GM18873 (cell line): Measurements from ENCODE around the gene FBN1.

ENCODE experiments used
- ATAC-seq: cut with Tn5 transposase; IDR thresholded peaks from one replicate; pipeline ENCODE4 v1.9.1; 2021; ENCODE audit warnings: mild to moderate bottlenecking, moderate library complexity, moderate number of reproducible peaks; ENCODE audit not compliant: unreplicated experiment, low FRiP score

FBN1 gene

GRCh38 chr15:48653216-48653615 lies 7.7 kb upstream of the FBN1 start:
- ATAC-seq, result no peak

GRCh38 chr15:48652510-48653076 lies 7.1 kb upstream of the FBN1 start:
- no peak for ATAC-seq

- ATAC-seq, result no peak
Observed at GRCh38 chr15:48650931-48651330, 5.4 kb upstream of the FBN1 start.

- ATAC-seq, result no peak
Observed at GRCh38 chr15:48647962-48648361, 2.5 kb upstream of the FBN1 start.

- no peak for ATAC-seq
Observed at GRCh38 chr15:48646331-48646730, 822 bp upstream of the FBN1 start.

- ATAC-seq, result peak; percentile 41
Observed at GRCh38 chr15:48644827-48645557, 517 bp downstream of the FBN1 start.

- no peak for ATAC-seq
Observed at GRCh38 chr15:48644467-48644826, 1.1 kb downstream of the FBN1 start.

GRCh38 chr15:48643776-48644466 lies 1.6 kb downstream of the FBN1 start:
- no peak for ATAC-seq

GRCh38 chr15:48643206-48643605 lies 2.3 kb downstream of the FBN1 start:
- no peak for ATAC-seq

- ATAC-seq, result no peak
Observed at GRCh38 chr15:48642795-48643194, 2.7 kb downstream of the FBN1 start.

- ATAC-seq, result no peak
Observed at GRCh38 chr15:48641416-48641815, 4.1 kb downstream of the FBN1 start.

- ATAC-seq, result no peak
Observed at GRCh38 chr15:48638963-48639362, 6.5 kb downstream of the FBN1 start.

- ATAC-seq, result no peak
Observed at GRCh38 chr15:48637639-48638038, 7.9 kb downstream of the FBN1 start.

- no peak for ATAC-seq
Observed at GRCh38 chr15:48636511-48636910, 9.0 kb downstream of the FBN1 start.

- no peak for ATAC-seq
Observed at GRCh38 chr15:48634893-48635292, 10.6 kb downstream of the FBN1 start.

GRCh38 chr15:48634096-48634495 lies 11.4 kb downstream of the FBN1 start:
- ATAC-seq, result no peak

- no peak for ATAC-seq
Observed at GRCh38 chr15:48632651-48633050, 12.9 kb downstream of the FBN1 start.

GRCh38 chr15:48631176-48631770 lies 14.2 kb downstream of the FBN1 start:
- no peak for ATAC-seq

GRCh38 chr15:48630245-48630644 lies 15.3 kb downstream of the FBN1 start:
- ATAC-seq, result no peak

GRCh38 chr15:48628832-48629231 lies 16.7 kb downstream of the FBN1 start:
- ATAC-seq, result no peak

- no peak for ATAC-seq
Observed at GRCh38 chr15:48627260-48627940, 18.1 kb downstream of the FBN1 start.
